B cell (primary cell): Measurements from ENCODE around the gene KCNC3. TPM values are rescaled to one million over a fixed set of nuclear protein-coding genes. Genes with fewer than 3 reads are reported as not detected.

ENCODE experiments used
- ATAC-seq: fragments of 200-7000 bp; cut with Tn5 transposase; one replicate; pipeline ENCODE4 v1.10.0; 2021; ENCODE audit warnings: low read depth, mild to moderate bottlenecking, moderate number of reproducible peaks, moderate library complexity
- CTCF ChIA-PET: fragments of 350-600 bp; sonication (Branson Sonifier 250); formaldehyde crosslinking; loops from one replicate; lab custom pipeline; 2021; ENCODE audit warnings: antibody characterized with exemption, inconsistent platforms; lab: Charles Lee
- POLR2A ChIA-PET: fragments of 350-600 bp; sonication (Branson Sonifier 250); formaldehyde crosslinking; loops from one replicate; lab custom pipeline; 2021; ENCODE audit warnings: antibody characterized with exemption; lab: Charles Lee
- DNase-seq: peaks from one replicate; pipeline ENCODE4 v3.0.0; 2013
- H2AFZ ChIP-seq: 2 replicates; pipeline ENCODE4 v1.6.1; 2012; ENCODE audit warnings: mild to moderate bottlenecking, low read depth, low read length; ENCODE audit not compliant: insufficient read depth, poor library complexity, severe bottlenecking
- H3K27ac ChIP-seq, 2 donors: 1 replicate in 1 of 2; 2 replicates in 1 of 2; pipeline ENCODE4 v1.5.1; 2012 to 2013; ENCODE audit warnings: low read length in 2 of 2, mild to moderate bottlenecking in 2 of 2, moderate library complexity in 1 of 2
- H3K27me3 ChIP-seq, 4 experiments: fragments of 200-600 bp in 1 of 4; sonication (generic) in 1 of 4; replicated peaks in 1 of 4; 1 replicate in 2 of 4; 2 replicates in 2 of 4; pipeline versions ENCODE4 v1.6.1 to v1.7.0; 2013 to 2016; ENCODE audit warnings: low read length in 3 of 4, mild to moderate bottlenecking in 2 of 4, mixed read lengths in 1 of 4, moderate library complexity in 1 of 4; ENCODE audit not compliant: insufficient read depth in 4 of 4, control insufficient read depth in 3 of 4; ENCODE audit errors: control extremely low read depth in 1 of 4
- H3K36me3 ChIP-seq, 2 experiments: replicated peaks in 1 of 2; 1 replicate in 1 of 2; 2 replicates in 1 of 2; pipeline versions ENCODE4 v1.6.1 to v1.7.1; 2013; ENCODE audit warnings: low read length in 1 of 2; ENCODE audit not compliant: insufficient read depth in 2 of 2, control insufficient read depth in 1 of 2; ENCODE audit errors: control extremely low read depth in 1 of 2, extremely low read depth in 1 of 2
- H3K4me1 ChIP-seq, 2 donors: fragments of 200-600 bp in 1 of 2; sonication (generic) in 1 of 2; 1 replicate in 1 of 2; 2 replicates in 1 of 2; pipeline versions ENCODE4 v1.5.1 to v1.6.1; 2013 to 2017; ENCODE audit warnings: low read length in 2 of 2; ENCODE audit not compliant: control insufficient read depth in 2 of 2, insufficient read depth in 2 of 2
- H3K4me2 ChIP-seq: replicated peaks from 2 replicates; pipeline ENCODE3; 2012; ENCODE audit warnings: mild to moderate bottlenecking, low read depth, low read length; ENCODE audit not compliant: poor library complexity, severe bottlenecking
- H3K4me3 ChIP-seq, 5 experiments: fragments of 200-600 bp in 1 of 5; sonication (generic) in 1 of 5; 1 replicate in 3 of 5; 2 replicates in 2 of 5; pipeline versions ENCODE4 v1.5.1 to v1.7.0; 2011 to 2016; ENCODE audit warnings: low read length in 4 of 5, mild to moderate bottlenecking in 4 of 5, low read depth in 2 of 5, control low read depth in 1 of 5, moderate library complexity in 1 of 5; ENCODE audit not compliant: insufficient read depth in 1 of 5; ENCODE audit errors: control extremely low read depth in 1 of 5, extremely low read depth in 1 of 5
- H3K79me2 ChIP-seq: fragments of 200-600 bp; sonication (generic); one replicate; pipeline ENCODE4 v1.6.0; 2016; ENCODE audit warnings: low read length; ENCODE audit not compliant: control insufficient read depth, insufficient read depth
- H3K9ac ChIP-seq: fragments of 200-600 bp; sonication (generic); 2 replicates; pipeline ENCODE4 v1.6.1; 2017; ENCODE audit warnings: mild to moderate bottlenecking, low read length, moderate library complexity
- H3K9me3 ChIP-seq, 3 donors: one replicate each; pipeline versions ENCODE4 v1.6.1 to v1.7.1; 2013; ENCODE audit warnings: low read length in 2 of 3; ENCODE audit not compliant: control insufficient read depth in 2 of 3, insufficient read depth in 1 of 3; ENCODE audit errors: control extremely low read depth in 1 of 3
- H4K20me1 ChIP-seq: 2 replicates; pipeline ENCODE4 v1.6.0; 2012; ENCODE audit warnings: mild to moderate bottlenecking, low read length; ENCODE audit not compliant: insufficient read depth, control insufficient read depth, poor library complexity, severe bottlenecking
- H3K27ac Mint-ChIP-seq: one replicate; pipeline ENCODE4 v1.8.0; 2021; ENCODE audit warnings: mixed read lengths
- H3K27me3 Mint-ChIP-seq: one replicate; pipeline ENCODE4 v1.8.0; 2021; ENCODE audit warnings: mixed read lengths
- H3K4me1 Mint-ChIP-seq: one replicate; pipeline ENCODE4 v1.8.0; 2021; ENCODE audit warnings: mixed read lengths
- H3K4me3 Mint-ChIP-seq: one replicate; pipeline ENCODE4 v1.8.0; 2021; ENCODE audit warnings: mixed read lengths
- H3K9me3 Mint-ChIP-seq: one replicate; pipeline ENCODE4 v1.8.0; 2022; ENCODE audit warnings: mixed read lengths; ENCODE audit not compliant: insufficient read depth
- CTCF ChIP-seq: fragments of 200-600 bp; IDR thresholded peaks from one replicate; pipeline ENCODE4 v1.8.0; 2022; ENCODE audit warnings: antibody characterized with exemption, mild to moderate bottlenecking
- EZH2 ChIP-seq: IDR thresholded peaks from 2 replicates; pipeline ENCODE4 v1.6.1; 2012; ENCODE audit warnings: borderline replicate concordance, low read depth, mild to moderate bottlenecking, moderate library complexity, low read length; ENCODE audit not compliant: insufficient read depth, poor library complexity, severe bottlenecking
- WGBS: methylation state at CpG from one replicate; pipeline ENCODE4 v1.1.5; 2013; ENCODE audit warnings: missing lambda C conversion rate; ENCODE audit not compliant: insufficient coverage; 5-methylcytosine and 5-hydroxymethylcytosine counted together
- intact Hi-C: fragments of 100-400 bp; cut with micrococcal nuclease; formaldehyde crosslinking; loops from one replicate; pipeline ENCODE4 v1.10.0; 2022
- polyA plus RNA-seq: library from polyadenylated mRNA; depleted of rRNA; stranded (reverse); fragments of >200 nt; gene quantifications from 2 replicates; pipeline ENCODE4 v1.2.3, GENCODE V29; 2012
- total RNA-seq, 2 donors: library from RNA; stranded (reverse); fragments of 120-200 nt in 1 of 2; gene quantifications; 1 replicate in 1 of 2; 2 replicates in 1 of 2; pipeline versions ENCODE4 v1.2.3 to v1.2.4, GENCODE V29; 2013 to 2022

The KCNC3 gene
- total and polyA plus RNA-seq, 2 donors (not counting 1 experiment from before 2014, with no cell fraction given), result 12.3 to 23.0 TPM

DNA sequence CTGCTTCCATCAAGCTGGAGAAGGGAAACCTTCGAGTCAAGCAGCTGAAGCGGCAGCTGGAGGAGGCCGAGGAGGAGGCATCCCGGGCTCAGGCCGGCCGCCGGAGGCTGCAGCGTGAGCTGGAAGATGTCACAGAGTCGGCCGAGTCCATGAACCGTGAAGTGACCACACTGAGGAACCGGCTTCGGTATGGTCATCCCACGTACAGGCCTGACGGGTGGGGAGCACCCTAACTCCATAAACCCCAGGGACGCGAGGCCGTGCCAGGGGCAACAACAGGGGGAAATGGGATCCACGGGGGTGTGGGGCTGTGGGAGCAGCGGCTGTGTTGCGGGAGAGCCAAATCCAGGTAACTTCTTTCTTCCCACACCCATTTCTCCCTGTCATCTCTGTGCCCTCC is 20.2 kb downstream of the KCNC3 start:
- peaks cover 12% of the 10 kb centered on the region for H3K4me1 Mint-ChIP-seq
- Histone ChIP-seq H4K20me1 (no peaks in the 10 kb centered on the region), H3K79me2 (no peaks in the 10 kb centered on the region), H3K27ac (no peak overlapping the region), H3K27me3 (peaks cover 0 to 43% (median 30%) of the 10 kb centered on the region in 4 experiments), H2AFZ (no peak overlapping the region), H3K9me3 (peaks cover 0 to 32% (median 2%) of the 10 kb centered on the region in 3 donors), H3K9ac (no peak overlapping the region), H3K4me1 (peaks cover 8 to 18% of the 10 kb centered on the region in 2 donors), H3K36me3 (no peaks in the 10 kb centered on the region), H3K4me3 (no peak overlapping the region), H3K4me2 (no peak overlapping the region)
- intact Hi-C loops, result no loop called here
- peaks cover 61% of the 10 kb centered on the region for H3K27me3 Mint-ChIP-seq
- H3K27ac Mint-ChIP-seq, result no peak overlapping the region
- WGBS, result 93% methylated on average over 11 of the region's 21 CpGs
- POLR2A ChIA-PET, result interaction anchor here (0.6 kb wide), 1 partner anchor 531 kb away, joined by 9 read pairs; no protein-coding TSS in a partner anchor
- TF ChIP-seq CTCF, result no peak
- TF ChIP-seq EZH2, result no peak
- no peak for DNase-seq
- ATAC-seq, result no peak
- H3K4me3 Mint-ChIP-seq, result no peak overlapping the region
- CTCF ChIA-PET, result no interaction called here
- H3K9me3 Mint-ChIP-seq, result no peaks in the 10 kb centered on the region

GRCh38 chr19:50303558-50303957 is 25.6 kb downstream of the KCNC3 start:
- TF ChIP-seq EZH2, result no peak
- TF ChIP-seq CTCF, result no peak
- Mint-ChIP-seq H3K9me3 (no peaks in the 10 kb centered on the region), H3K4me3 (no peak overlapping the region), H3K27ac (no peak overlapping the region), H3K4me1 (no peaks in the 10 kb centered on the region), H3K27me3 (peaks cover 44% of the 10 kb centered on the region)
- ChIA-PET CTCF (no interaction called here), POLR2A (no interaction called here)
- no peaks in the 10 kb centered on the region for H3K79me2 ChIP-seq
- no peak overlapping the region for H3K4me2 ChIP-seq
- H4K20me1 ChIP-seq, result no peaks in the 10 kb centered on the region
- no peak overlapping the region for H2AFZ ChIP-seq
- ATAC-seq (no peak), DNase-seq (no peak)
- H3K4me1 ChIP-seq, result no peaks in the 10 kb centered on the region
- intact Hi-C loops, result no loop called here
- H3K36me3 ChIP-seq, result no peaks in the 10 kb centered on the region
- H3K9me3 ChIP-seq, result peaks cover 0 to 8% (median 0%) of the 10 kb centered on the region in 3 donors
- H3K27ac ChIP-seq, result no peak overlapping the region
- H3K4me3 ChIP-seq, result no peak overlapping the region
- peaks cover 0 to 6% (median 1%) of the 10 kb centered on the region in 4 experiments for H3K27me3 ChIP-seq
- no peak overlapping the region for H3K9ac ChIP-seq
